GM12891 (cell line): ENCODE measurements around the gene PDYN.

Experiments used
- POLR2A ChIP-seq: IDR thresholded peaks from 2 replicates; pipeline ENCODE4 v1.6.1; 2011; ENCODE audit warnings: low read depth, low read length, control low read depth
- POLR2AphosphoS5 ChIP-seq: IDR thresholded peaks from 2 replicates; pipeline ENCODE4 v1.6.1; 2011; ENCODE audit warnings: low read depth, low read length, control low read depth
- POU2F2 ChIP-seq: IDR thresholded peaks from 2 replicates; pipeline ENCODE4 v1.6.1; 2011; ENCODE audit warnings: low read depth, mild to moderate bottlenecking, control low read depth, low read length, moderate library complexity
- SPI1 ChIP-seq: IDR thresholded peaks from 2 replicates; pipeline ENCODE4 v1.6.1; 2011; ENCODE audit warnings: low read depth, low read length, control low read depth
- TAF1 ChIP-seq: IDR thresholded peaks from 2 replicates; pipeline ENCODE4 v1.6.1; 2011; ENCODE audit warnings: low read depth, low read length, control low read depth

DNA sequence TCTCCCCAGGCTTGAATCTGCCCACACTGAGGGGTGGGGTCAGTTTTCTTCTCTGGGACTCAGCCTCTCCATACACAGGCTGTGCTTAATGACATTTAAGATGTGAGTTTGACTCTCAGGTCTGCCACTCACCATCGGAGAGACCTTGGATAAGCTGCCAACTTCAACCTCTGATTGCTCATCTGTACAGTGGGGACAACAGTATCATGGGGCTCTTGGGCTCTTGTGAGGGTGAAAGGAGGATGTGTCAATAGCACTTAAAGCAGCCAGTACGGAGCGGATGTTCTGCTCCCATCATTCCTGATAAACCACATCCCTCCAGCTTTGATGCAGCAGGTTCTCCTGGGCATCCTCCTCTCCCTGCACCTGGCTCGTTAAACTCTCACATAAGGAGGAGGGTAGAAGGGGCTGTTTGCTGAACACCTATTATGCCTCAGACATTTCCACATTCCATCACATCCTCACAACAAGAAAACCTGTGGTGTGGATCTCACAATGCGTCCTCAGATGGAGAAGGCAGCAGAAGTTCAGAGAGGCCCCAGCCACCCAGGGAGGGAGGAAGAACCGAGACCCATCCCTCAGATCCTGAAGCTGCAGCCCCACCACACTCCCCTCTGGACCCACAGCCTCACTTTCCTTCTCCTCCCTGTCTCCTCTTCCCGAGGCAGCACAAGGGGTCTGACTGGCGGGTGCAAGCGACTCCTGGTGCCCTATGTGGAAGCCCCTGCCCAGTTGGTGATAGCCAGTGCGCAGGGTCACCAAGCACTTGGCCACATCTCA lies 1.9 kb upstream of the PDYN start:
- TF ChIP-seq POLR2A: no peak
- no peak for TF ChIP-seq POLR2AphosphoS5
- no peak for TF ChIP-seq TAF1
- TF ChIP-seq SPI1: no peak
- no peak for TF ChIP-seq POU2F2
